GM23338 (cell line): ENCODE measurements around the gene TCF7L1. TPM values are rescaled to one million over a fixed set of nuclear protein-coding genes. Genes with fewer than 3 reads are reported as not detected.

ENCODE experiments used
- ATAC-seq: fragments of 200-7000 bp; cut with Tn5 transposase; 3 replicates; pipeline ENCODE4 v1.9.1; 2020
- DNase-seq: peaks from one replicate; pipeline ENCODE4 v3.0.0-alpha.2; 2015; ENCODE audit warnings: low spot score
- H2AFZ ChIP-seq: fragments of 200-600 bp; sonication (generic); 2 replicates; pipeline ENCODE4 v1.8.0; 2016; ENCODE audit warnings: antibody characterized with exemption, mild to moderate bottlenecking, moderate library complexity
- H3F3A ChIP-seq: fragments of 200-600 bp; sonication (generic); replicated peaks from 2 replicates; pipeline ENCODE4 v1.8.0; 2017; ENCODE audit warnings: antibody characterized with exemption, mixed run types, low read depth
- H3K27ac ChIP-seq: fragments of 200-600 bp; sonication (generic); 2 replicates; pipeline ENCODE4 v1.6.1; 2016; ENCODE audit warnings: low read depth
- H3K27me3 ChIP-seq: fragments of 200-600 bp; sonication (generic); 2 replicates; pipeline ENCODE4 v1.8.0; 2016; ENCODE audit warnings: mild to moderate bottlenecking, mixed run types, moderate library complexity; ENCODE audit not compliant: insufficient read depth
- H3K36me3 ChIP-seq: fragments of 200-600 bp; sonication (generic); 2 replicates; pipeline ENCODE4 v1.8.0; 2016; ENCODE audit warnings: mild to moderate bottlenecking; ENCODE audit not compliant: insufficient read depth
- H3K4me1 ChIP-seq: fragments of 200-600 bp; sonication (generic); 2 replicates; pipeline ENCODE4 v1.8.0; 2016; ENCODE audit warnings: mild to moderate bottlenecking, moderate library complexity; ENCODE audit not compliant: insufficient read depth
- H3K4me2 ChIP-seq: fragments of 200-600 bp; sonication (generic); 2 replicates; pipeline ENCODE4 v1.7.1; 2017; ENCODE audit warnings: mixed run types
- H3K4me3 ChIP-seq: fragments of 200-600 bp; sonication (generic); 2 replicates; pipeline ENCODE4 v1.6.1; 2016; ENCODE audit warnings: mixed run types
- H3K79me2 ChIP-seq: fragments of 200-600 bp; sonication (generic); replicated peaks from 2 replicates; pipeline ENCODE4 v1.8.0; 2017; ENCODE audit warnings: mild to moderate bottlenecking; ENCODE audit not compliant: insufficient read depth
- H3K9me2 ChIP-seq: fragments of 200-600 bp; sonication (generic); 2 replicates; pipeline ENCODE4 v1.8.0; 2017; ENCODE audit not compliant: insufficient read depth
- H4K20me1 ChIP-seq: fragments of 200-600 bp; sonication (generic); replicated peaks from 2 replicates; pipeline ENCODE4 v1.8.0; 2017; ENCODE audit warnings: mild to moderate bottlenecking; ENCODE audit not compliant: insufficient read depth
- H3K27ac Mint-ChIP-seq: 2 replicates; pipeline ENCODE4 v1.8.0; 2020; ENCODE audit warnings: inconsistent platforms, mild to moderate bottlenecking, moderate library complexity, mixed read lengths
- H3K27me3 Mint-ChIP-seq: 3 replicates; pipeline ENCODE4 v1.8.0; 2022; ENCODE audit warnings: low read depth, mild to moderate bottlenecking, moderate library complexity, mixed read lengths, inconsistent platforms; ENCODE audit not compliant: insufficient read depth, poor library complexity
- H3K36me3 Mint-ChIP-seq: 3 replicates; pipeline ENCODE4 v1.8.0; 2021; ENCODE audit warnings: low read depth, mild to moderate bottlenecking, inconsistent platforms, moderate library complexity, mixed read lengths
- H3K4me1 Mint-ChIP-seq: 3 replicates; pipeline ENCODE4 v1.8.0; 2020; ENCODE audit warnings: mild to moderate bottlenecking, inconsistent platforms, mixed read lengths
- H3K4me3 Mint-ChIP-seq: 3 replicates; pipeline ENCODE4 v1.8.0; 2021; ENCODE audit warnings: moderate library complexity, mild to moderate bottlenecking, inconsistent platforms, mixed read lengths
- H3K9me3 Mint-ChIP-seq: 3 replicates; pipeline ENCODE4 v1.8.0; 2020; ENCODE audit warnings: moderate library complexity, mild to moderate bottlenecking, inconsistent platforms, mixed read lengths
- CREB1 ChIP-seq: fragments of 250-450 bp; sonication (Bioruptor Pico); IDR thresholded peaks from 2 replicates; pipeline ENCODE4 v1.5.0; 2020; ENCODE audit warnings: low read depth, mild to moderate bottlenecking, moderate library complexity
- EZH2 ChIP-seq: fragments of 200-600 bp; sonication (generic); IDR thresholded peaks from one replicate; pipeline ENCODE4 v1.8.0; 2017; ENCODE audit warnings: antibody characterized with exemption, mild to moderate bottlenecking, low read depth; ENCODE audit not compliant: unreplicated experiment
- EZH2phosphoT487 ChIP-seq: fragments of 200-600 bp; sonication (generic); IDR thresholded peaks from one replicate; pipeline ENCODE4 v1.8.1; 2018; ENCODE audit warnings: antibody characterized with exemption; ENCODE audit not compliant: unreplicated experiment
- JUNB ChIP-seq: IDR thresholded peaks from one replicate; pipeline ENCODE4 v1.6.1; 2016; ENCODE audit warnings: antibody characterized with exemption; ENCODE audit not compliant: unreplicated experiment
- NANOG ChIP-seq: IDR thresholded peaks from 2 replicates; pipeline ENCODE4 v1.6.1; 2016; ENCODE audit warnings: antibody characterized with exemption, borderline replicate concordance
- STAT1 ChIP-seq: IDR thresholded peaks from one replicate; pipeline ENCODE4 v1.6.1; 2016; ENCODE audit warnings: antibody characterized with exemption; ENCODE audit not compliant: unreplicated experiment
- ZNF114 ChIP-seq: fragments of 250-450 bp; sonication (Bioruptor Pico); IDR thresholded peaks from 2 replicates; pipeline ENCODE4 v1.5.0; 2020; ENCODE audit warnings: mild to moderate bottlenecking, moderate library complexity
- ZNF331 ChIP-seq: fragments of 250-450 bp; sonication (Bioruptor Pico); IDR thresholded peaks from 2 replicates; pipeline ENCODE4 v1.5.0; 2020; ENCODE audit warnings: low read depth, mild to moderate bottlenecking, moderate library complexity
- polyA plus RNA-seq: library from polyadenylated mRNA; unstranded; fragments of >200 nt; fragmentation: Nextera tagmentation; extraction: Ambion mirVana; gene quantifications from 2 replicates; pipeline ENCODE4 v1.2.1, GENCODE V29; 2016
- total RNA-seq: library from RNA; depleted of rRNA; stranded (reverse); fragments of >200 nt; shearing (Covaris generic); gene quantifications from 2 replicates; pipeline ENCODE4 v1.2.3, GENCODE V29; 2014
- TF ChIP-seq, protein P1 (sequence below): IDR thresholded peaks from one replicate; pipeline ENCODE4 v1.6.1; 2018; ENCODE audit warnings: antibody characterized with exemption; ENCODE audit not compliant: unreplicated experiment
- TF ChIP-seq, protein P2 (sequence below), 2 experiments: fragments of 200-600 bp in 1 of 2; sonication (generic) in 1 of 2; conservative IDR thresholded peaks; 2 replicates each; pipeline versions ENCODE4 v1.5.1 to v1.6.1; 2016 to 2017; ENCODE audit warnings: antibody characterized with exemption in 2 of 2, low read depth in 2 of 2, mild to moderate bottlenecking in 2 of 2, moderate library complexity in 1 of 2
- TF ChIP-seq, protein P3 (sequence below): IDR thresholded peaks from 2 replicates; pipeline ENCODE4 v1.6.1; 2016; ENCODE audit warnings: antibody characterized with exemption
- TF ChIP-seq, protein P4 (sequence below): fragments of 250-450 bp; sonication (Bioruptor Pico); IDR thresholded peaks from 2 replicates; pipeline ENCODE4 v1.5.0; 2020; ENCODE audit warnings: mild to moderate bottlenecking, moderate library complexity

TCF7L1 gene
- total and polyA plus RNA-seq, 2 experiments from 2014 or later: 47.3 to 101 TPM

DNA sequence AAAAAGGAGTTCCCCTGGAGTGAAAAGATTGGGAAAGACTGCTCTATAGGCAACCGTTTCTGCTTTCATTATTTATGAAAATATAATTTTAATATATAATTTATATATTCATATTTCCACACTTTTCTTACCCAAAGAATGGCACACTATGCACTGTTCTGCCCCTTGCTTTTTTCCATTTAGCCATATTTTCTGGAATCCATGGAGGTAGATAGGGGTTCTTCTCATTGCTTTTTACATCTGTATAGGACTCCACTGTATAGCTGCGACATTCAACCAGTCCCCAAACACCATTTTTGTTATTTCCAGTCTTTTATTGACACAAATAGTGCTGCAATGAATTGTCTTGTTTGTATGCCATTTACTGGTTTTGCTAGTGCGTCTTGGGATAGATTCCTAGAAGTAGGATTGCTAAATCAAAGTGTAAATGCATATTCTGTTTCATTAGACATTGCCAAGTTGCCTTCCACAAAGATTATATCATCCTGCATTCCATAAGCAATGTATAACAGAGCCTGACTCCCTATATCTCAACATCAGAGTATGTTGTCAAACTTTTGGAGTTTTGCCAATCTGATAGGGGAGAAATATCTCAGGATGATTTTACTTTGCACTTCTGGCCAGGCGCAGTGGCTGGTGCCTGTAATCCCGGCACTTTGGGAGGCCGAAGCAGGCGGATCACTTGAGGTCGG is 26.6 kb upstream of the TCF7L1 start (continued):
- TF ChIP-seq, protein P1, sequence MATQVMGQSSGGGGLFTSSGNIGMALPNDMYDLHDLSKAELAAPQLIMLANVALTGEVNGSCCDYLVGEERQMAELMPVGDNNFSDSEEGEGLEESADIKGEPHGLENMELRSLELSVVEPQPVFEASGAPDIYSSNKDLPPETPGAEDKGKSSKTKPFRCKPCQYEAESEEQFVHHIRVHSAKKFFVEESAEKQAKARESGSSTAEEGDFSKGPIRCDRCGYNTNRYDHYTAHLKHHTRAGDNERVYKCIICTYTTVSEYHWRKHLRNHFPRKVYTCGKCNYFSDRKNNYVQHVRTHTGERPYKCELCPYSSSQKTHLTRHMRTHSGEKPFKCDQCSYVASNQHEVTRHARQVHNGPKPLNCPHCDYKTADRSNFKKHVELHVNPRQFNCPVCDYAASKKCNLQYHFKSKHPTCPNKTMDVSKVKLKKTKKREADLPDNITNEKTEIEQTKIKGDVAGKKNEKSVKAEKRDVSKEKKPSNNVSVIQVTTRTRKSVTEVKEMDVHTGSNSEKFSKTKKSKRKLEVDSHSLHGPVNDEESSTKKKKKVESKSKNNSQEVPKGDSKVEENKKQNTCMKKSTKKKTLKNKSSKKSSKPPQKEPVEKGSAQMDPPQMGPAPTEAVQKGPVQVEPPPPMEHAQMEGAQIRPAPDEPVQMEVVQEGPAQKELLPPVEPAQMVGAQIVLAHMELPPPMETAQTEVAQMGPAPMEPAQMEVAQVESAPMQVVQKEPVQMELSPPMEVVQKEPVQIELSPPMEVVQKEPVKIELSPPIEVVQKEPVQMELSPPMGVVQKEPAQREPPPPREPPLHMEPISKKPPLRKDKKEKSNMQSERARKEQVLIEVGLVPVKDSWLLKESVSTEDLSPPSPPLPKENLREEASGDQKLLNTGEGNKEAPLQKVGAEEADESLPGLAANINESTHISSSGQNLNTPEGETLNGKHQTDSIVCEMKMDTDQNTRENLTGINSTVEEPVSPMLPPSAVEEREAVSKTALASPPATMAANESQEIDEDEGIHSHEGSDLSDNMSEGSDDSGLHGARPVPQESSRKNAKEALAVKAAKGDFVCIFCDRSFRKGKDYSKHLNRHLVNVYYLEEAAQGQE: no peak
- TF ChIP-seq EZH2 (no peak), CREB1 (CRISPR knock-in tag) (no peak), JUNB (no peak), ZNF114 (no peak), STAT1 (no peak), NANOG (no peak), EZH2phosphoT487 (no peak), ZNF331 (no peak)
- TF ChIP-seq, protein P2, sequence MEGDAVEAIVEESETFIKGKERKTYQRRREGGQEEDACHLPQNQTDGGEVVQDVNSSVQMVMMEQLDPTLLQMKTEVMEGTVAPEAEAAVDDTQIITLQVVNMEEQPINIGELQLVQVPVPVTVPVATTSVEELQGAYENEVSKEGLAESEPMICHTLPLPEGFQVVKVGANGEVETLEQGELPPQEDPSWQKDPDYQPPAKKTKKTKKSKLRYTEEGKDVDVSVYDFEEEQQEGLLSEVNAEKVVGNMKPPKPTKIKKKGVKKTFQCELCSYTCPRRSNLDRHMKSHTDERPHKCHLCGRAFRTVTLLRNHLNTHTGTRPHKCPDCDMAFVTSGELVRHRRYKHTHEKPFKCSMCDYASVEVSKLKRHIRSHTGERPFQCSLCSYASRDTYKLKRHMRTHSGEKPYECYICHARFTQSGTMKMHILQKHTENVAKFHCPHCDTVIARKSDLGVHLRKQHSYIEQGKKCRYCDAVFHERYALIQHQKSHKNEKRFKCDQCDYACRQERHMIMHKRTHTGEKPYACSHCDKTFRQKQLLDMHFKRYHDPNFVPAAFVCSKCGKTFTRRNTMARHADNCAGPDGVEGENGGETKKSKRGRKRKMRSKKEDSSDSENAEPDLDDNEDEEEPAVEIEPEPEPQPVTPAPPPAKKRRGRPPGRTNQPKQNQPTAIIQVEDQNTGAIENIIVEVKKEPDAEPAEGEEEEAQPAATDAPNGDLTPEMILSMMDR (conservative IDR thresholded peaks at IDR 0.05; ENCODE audit: low read depth in 2 of 2): no peak
- TF ChIP-seq, protein P3, sequence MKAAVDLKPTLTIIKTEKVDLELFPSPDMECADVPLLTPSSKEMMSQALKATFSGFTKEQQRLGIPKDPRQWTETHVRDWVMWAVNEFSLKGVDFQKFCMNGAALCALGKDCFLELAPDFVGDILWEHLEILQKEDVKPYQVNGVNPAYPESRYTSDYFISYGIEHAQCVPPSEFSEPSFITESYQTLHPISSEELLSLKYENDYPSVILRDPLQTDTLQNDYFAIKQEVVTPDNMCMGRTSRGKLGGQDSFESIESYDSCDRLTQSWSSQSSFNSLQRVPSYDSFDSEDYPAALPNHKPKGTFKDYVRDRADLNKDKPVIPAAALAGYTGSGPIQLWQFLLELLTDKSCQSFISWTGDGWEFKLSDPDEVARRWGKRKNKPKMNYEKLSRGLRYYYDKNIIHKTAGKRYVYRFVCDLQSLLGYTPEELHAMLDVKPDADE: no peak

DNA sequence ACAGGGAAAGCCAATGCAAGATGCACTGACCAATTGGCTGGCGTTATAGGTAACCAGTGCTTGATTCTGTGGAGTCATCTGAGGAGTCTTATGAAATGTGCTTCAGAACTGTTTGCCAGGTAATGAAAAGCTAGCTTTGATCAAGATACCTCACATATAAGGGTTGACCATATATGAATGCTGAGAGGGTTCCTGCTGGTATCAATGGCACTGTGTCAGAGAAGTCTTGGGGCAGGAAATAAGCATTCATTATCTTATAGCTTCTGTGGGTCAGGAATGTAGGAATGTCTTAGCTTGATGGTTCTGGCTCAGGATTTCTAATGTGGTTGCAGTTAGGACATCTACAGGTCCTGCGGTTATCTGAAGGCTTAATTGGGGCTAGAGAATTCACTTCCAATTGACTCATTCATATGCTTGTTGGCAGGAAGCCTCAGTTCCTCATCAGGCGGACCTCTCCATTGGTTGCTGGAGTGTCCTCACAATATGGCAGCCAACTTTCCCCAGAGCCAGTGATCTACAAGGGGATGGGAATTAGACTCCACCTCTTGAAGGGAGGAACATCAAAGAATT is 22.1 kb upstream of the TCF7L1 start:
- H3K27ac Mint-ChIP-seq: no peak overlapping the region
- no peaks in the 10 kb centered on the region for H3K4me1 Mint-ChIP-seq
- H3K4me3 Mint-ChIP-seq: no peak overlapping the region
- H3K9me3 Mint-ChIP-seq: no peaks in the 10 kb centered on the region
- Histone ChIP-seq H3K4me3 (no peak overlapping the region), H4K20me1 (no peaks in the 10 kb centered on the region), H3K27ac (no peak overlapping the region), H3K27me3 (peaks cover 28% of the 10 kb centered on the region), H3K36me3 (no peaks in the 10 kb centered on the region), H3K4me1 (no peaks in the 10 kb centered on the region), H3K4me2 (no peak overlapping the region), H3K9me2 (peaks cover 16% of the 10 kb centered on the region; the same call in 1 of the 2 replicates), H2AFZ (no peak overlapping the region), H3K79me2 (no peaks in the 10 kb centered on the region), H3F3A (0 out of 2 replicates have a peak, but pooled peaks cover 3% of the 10 kb centered on the region)
- H3K36me3 Mint-ChIP-seq: no peaks in the 10 kb centered on the region
- no peaks in the 10 kb centered on the region for H3K27me3 Mint-ChIP-seq
- DNase-seq (no peak), ATAC-seq (no peak)
- TF ChIP-seq, protein P4, sequence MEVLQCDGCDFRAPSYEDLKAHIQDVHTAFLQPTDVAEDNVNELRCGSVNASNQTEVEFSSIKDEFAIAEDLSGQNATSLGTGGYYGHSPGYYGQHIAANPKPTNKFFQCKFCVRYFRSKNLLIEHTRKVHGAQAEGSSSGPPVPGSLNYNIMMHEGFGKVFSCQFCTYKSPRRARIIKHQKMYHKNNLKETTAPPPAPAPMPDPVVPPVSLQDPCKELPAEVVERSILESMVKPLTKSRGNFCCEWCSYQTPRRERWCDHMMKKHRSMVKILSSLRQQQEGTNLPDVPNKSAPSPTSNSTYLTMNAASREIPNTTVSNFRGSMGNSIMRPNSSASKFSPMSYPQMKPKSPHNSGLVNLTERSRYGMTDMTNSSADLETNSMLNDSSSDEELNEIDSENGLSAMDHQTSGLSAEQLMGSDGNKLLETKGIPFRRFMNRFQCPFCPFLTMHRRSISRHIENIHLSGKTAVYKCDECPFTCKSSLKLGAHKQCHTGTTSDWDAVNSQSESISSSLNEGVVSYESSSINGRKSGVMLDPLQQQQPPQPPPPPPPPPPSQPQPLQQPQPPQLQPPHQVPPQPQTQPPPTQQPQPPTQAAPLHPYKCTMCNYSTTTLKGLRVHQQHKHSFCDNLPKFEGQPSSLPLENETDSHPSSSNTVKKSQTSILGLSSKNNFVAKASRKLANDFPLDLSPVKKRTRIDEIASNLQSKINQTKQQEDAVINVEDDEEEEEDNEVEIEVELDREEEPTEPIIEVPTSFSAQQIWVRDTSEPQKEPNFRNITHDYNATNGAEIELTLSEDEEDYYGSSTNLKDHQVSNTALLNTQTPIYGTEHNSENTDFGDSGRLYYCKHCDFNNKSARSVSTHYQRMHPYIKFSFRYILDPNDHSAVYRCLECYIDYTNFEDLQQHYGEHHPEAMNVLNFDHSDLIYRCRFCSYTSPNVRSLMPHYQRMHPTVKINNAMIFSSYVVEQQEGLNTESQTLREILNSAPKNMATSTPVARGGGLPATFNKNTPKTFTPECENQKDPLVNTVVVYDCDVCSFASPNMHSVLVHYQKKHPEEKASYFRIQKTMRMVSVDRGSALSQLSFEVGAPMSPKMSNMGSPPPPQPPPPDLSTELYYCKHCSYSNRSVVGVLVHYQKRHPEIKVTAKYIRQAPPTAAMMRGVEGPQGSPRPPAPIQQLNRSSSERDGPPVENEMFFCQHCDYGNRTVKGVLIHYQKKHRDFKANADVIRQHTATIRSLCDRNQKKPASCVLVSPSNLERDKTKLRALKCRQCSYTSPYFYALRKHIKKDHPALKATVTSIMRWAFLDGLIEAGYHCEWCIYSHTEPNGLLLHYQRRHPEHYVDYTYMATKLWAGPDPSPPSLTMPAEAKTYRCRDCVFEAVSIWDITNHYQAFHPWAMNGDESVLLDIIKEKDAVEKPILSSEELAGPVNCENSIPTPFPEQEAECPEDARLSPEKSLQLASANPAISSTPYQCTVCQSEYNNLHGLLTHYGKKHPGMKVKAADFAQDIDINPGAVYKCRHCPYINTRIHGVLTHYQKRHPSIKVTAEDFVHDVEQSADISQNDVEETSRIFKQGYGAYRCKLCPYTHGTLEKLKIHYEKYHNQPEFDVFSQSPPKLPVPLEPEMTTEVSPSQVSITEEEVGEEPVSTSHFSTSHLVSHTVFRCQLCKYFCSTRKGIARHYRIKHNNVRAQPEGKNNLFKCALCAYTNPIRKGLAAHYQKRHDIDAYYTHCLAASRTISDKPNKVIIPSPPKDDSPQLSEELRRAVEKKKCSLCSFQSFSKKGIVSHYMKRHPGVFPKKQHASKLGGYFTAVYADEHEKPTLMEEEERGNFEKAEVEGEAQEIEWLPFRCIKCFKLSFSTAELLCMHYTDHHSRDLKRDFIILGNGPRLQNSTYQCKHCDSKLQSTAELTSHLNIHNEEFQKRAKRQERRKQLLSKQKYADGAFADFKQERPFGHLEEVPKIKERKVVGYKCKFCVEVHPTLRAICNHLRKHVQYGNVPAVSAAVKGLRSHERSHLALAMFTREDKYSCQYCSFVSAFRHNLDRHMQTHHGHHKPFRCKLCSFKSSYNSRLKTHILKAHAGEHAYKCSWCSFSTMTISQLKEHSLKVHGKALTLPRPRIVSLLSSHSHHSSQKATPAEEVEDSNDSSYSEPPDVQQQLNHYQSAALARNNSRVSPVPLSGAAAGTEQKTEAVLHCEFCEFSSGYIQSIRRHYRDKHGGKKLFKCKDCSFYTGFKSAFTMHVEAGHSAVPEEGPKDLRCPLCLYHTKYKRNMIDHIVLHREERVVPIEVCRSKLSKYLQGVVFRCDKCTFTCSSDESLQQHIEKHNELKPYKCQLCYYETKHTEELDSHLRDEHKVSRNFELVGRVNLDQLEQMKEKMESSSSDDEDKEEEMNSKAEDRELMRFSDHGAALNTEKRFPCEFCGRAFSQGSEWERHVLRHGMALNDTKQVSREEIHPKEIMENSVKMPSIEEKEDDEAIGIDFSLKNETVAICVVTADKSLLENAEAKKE (CRISPR knock-in tag): no peak
- TF ChIP-seq ZNF114 (no peak), CREB1 (CRISPR knock-in tag) (no peak)
